GM06990 (cell line): ENCODE data around the gene CCDC57.

Experiments
- DNase-seq: peaks from one replicate; pipeline ENCODE4 v3.0.0-alpha.2; 2011; ENCODE audit not compliant: insufficient read length; ENCODE audit errors: extremely low read depth
- H3K27me3 ChIP-seq: replicated peaks from 2 replicates; pipeline ENCODE4 v1.6.0; 2011; ENCODE audit warnings: low read length; ENCODE audit not compliant: control insufficient read depth, insufficient read depth
- H3K36me3 ChIP-seq: 2 replicates; pipeline ENCODE4 v1.5.1; 2011; ENCODE audit warnings: low read length; ENCODE audit not compliant: control insufficient read depth, insufficient read depth
- H3K4me3 ChIP-seq: replicated peaks from 2 replicates; pipeline ENCODE4 v1.5.1; 2011; ENCODE audit warnings: low read depth, mild to moderate bottlenecking, control low read depth, low read length
- TF ChIP-seq, protein P1 (sequence below): IDR thresholded peaks from 2 replicates; pipeline ENCODE4 v1.5.1; 2011; ENCODE audit warnings: low read length, control low read depth, mild to moderate bottlenecking, inconsistent platforms; ENCODE audit not compliant: insufficient read depth, poor library complexity, severe bottlenecking

CCDC57 gene

DNA sequence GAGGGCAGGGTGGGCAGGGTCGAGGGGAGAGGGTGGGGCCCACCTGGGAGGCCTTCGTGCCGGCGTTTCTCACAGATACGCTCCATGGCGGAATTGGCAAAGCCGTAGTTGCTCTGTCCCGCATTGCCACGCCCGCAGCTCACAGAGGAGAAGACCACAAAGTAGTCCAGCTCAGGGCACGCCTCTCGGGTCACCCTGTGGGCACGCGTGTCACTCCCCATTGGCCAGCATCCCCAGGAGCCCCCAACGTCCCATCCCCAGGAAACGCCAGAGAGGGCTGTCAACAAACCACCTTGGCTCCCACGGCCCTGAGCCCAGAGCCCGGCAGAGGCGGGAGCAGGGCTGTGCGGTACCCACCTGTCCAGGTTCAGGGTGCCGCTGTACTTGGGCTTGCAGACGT, 130.7 kb downstream of the CCDC57 start:
- TF ChIP-seq, protein P1, sequence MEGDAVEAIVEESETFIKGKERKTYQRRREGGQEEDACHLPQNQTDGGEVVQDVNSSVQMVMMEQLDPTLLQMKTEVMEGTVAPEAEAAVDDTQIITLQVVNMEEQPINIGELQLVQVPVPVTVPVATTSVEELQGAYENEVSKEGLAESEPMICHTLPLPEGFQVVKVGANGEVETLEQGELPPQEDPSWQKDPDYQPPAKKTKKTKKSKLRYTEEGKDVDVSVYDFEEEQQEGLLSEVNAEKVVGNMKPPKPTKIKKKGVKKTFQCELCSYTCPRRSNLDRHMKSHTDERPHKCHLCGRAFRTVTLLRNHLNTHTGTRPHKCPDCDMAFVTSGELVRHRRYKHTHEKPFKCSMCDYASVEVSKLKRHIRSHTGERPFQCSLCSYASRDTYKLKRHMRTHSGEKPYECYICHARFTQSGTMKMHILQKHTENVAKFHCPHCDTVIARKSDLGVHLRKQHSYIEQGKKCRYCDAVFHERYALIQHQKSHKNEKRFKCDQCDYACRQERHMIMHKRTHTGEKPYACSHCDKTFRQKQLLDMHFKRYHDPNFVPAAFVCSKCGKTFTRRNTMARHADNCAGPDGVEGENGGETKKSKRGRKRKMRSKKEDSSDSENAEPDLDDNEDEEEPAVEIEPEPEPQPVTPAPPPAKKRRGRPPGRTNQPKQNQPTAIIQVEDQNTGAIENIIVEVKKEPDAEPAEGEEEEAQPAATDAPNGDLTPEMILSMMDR = no peak
- peaks cover 61% of the 10 kb centered on the region for H3K36me3 ChIP-seq
- DNase-seq = no peak
- no peaks in the 10 kb centered on the region for H3K27me3 ChIP-seq
- H3K4me3 ChIP-seq = no peak overlapping the region

DNA sequence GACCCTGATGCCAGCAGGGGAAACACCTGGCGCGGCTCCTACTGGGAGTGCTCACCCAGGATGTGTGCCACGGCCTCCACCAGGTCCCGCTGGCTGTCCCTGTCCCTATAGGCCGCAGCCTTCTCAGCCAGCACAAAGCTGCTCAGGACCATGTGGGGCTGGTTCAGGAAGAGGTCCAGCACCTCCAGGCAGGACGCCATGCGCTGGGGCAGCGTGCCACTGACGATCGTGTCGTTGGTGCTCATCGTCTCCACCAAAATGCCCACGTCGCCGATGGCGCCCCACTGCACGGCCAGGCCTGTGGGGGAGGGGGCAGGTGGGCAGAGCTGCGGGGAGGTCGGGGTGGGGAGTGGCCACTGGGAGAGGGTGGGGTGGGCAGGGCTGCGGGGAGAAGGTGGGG, 131.1 kb downstream of the CCDC57 start:
- Histone ChIP-seq H3K27me3 (no peaks in the 10 kb centered on the region), H3K36me3 (peaks cover 61% of the 10 kb centered on the region), H3K4me3 (no peak overlapping the region)
- DNase-seq = no peak
- TF ChIP-seq, protein P1 = no peak

- TF ChIP-seq, protein P1 = no peak
- Histone ChIP-seq H3K27me3 (no peaks in the 10 kb centered on the region), H3K36me3 (peaks cover 55% of the 10 kb centered on the region), H3K4me3 (no peak overlapping the region)
- no peak for DNase-seq
Observed at GRCh38 chr17:82080789-82081464, 131.7 kb downstream of the CCDC57 start.

DNA sequence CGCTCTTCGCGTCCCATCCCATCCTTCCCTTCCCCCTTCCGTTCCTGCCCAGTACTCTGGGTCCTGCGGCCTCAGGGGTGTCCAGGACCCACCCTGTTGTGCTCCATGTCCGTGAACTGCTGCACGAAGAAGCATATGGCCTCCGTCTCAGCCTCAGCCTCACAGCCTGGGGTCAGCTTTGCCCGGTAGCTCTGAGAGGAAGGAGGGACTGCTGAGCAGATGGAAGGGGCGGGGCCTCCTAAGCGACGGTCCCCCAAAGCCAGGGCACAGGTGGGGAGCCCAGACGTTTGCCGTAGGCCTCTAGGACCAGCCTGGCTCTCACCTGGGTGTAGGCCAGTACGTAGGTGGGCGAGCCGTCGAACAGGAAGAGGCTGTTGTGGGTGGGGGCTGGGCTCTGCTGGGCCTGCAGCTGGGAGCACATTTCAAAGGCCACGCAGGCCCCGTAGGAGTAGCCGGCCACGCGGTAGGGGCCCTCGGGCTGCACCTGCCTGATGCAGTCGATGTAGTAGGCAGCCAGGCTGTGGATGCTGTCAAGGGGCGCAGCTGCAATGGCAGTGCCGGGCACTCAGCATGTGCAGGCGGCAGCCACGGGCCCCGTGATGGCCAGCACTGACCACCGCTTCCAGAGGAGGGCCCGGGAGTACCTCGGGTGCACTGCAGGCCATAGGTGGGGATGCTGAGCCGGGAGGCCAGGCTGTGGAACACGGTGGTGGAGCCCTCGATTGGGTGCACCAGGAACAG, 132.4 kb downstream of the CCDC57 start:
- Histone ChIP-seq H3K27me3 (no peaks in the 10 kb centered on the region), H3K36me3 (peaks cover 52% of the 10 kb centered on the region), H3K4me3 (no peak overlapping the region)
- no peak for DNase-seq
- TF ChIP-seq, protein P1 = no peak

- Histone ChIP-seq H3K4me3 (no peak overlapping the region), H3K27me3 (no peaks in the 10 kb centered on the region), H3K36me3 (peaks cover 47% of the 10 kb centered on the region)
- no peak for DNase-seq
- TF ChIP-seq, protein P1 = no peak
Observed at GRCh38 chr17:82079001-82079677, 133.5 kb downstream of the CCDC57 start.
